GM12872 (cell line): ENCODE measurements around the gene SHROOM3.

Source experiments
- TF ChIP-seq, protein P1 (sequence below): IDR thresholded peaks from 3 replicates; pipeline ENCODE4 v1.5.1; 2011; ENCODE audit warnings: low read depth, mild to moderate bottlenecking, low read length, moderate library complexity; ENCODE audit not compliant: insufficient read depth

Gene SHROOM3

DNA sequence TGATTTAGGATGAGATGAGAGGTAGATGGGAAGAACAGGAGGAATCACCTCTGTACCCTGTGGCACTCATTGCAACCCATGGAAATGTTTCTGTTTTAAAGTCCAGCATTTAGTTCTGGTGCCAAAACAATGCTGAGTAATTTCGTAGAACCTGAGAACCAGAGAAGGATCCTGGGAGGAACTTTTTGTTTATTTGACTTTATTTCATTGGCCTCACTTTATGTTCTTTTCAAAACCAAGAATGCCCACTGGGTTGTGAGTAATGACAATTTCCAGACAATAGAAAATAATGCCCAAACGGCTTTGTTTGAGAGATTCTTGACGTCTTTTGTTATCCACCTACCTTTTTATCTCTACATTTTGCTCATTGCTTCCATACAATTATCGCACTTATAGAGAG is 111.3 kb downstream of the SHROOM3 start:
- TF ChIP-seq, protein P1, sequence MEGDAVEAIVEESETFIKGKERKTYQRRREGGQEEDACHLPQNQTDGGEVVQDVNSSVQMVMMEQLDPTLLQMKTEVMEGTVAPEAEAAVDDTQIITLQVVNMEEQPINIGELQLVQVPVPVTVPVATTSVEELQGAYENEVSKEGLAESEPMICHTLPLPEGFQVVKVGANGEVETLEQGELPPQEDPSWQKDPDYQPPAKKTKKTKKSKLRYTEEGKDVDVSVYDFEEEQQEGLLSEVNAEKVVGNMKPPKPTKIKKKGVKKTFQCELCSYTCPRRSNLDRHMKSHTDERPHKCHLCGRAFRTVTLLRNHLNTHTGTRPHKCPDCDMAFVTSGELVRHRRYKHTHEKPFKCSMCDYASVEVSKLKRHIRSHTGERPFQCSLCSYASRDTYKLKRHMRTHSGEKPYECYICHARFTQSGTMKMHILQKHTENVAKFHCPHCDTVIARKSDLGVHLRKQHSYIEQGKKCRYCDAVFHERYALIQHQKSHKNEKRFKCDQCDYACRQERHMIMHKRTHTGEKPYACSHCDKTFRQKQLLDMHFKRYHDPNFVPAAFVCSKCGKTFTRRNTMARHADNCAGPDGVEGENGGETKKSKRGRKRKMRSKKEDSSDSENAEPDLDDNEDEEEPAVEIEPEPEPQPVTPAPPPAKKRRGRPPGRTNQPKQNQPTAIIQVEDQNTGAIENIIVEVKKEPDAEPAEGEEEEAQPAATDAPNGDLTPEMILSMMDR = no peak

GRCh38 chr4:76546759-76547742 is 112.0 kb downstream of the SHROOM3 start:
- TF ChIP-seq, protein P1 = no peak

DNA sequence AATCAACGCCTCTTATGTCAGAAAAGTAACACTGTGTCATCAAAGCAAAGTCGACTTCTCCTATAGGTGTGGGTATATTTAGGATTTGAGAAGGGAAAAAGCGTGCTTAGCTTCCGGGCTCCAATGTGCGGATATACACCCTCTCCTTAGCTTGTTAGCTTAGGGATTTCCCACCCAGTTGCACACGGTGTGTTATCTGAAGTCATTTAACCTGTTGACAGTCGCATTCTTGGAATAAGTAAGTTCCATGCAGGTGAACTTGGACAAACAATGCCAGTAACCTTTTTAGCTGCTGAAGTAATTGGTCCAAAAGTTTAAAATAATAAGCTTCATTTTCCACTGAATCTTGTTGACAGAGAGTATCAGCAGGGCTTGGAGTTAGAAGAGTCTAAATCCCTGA is 113.7 kb downstream of the SHROOM3 start:
- TF ChIP-seq, protein P1 = no peak

DNA sequence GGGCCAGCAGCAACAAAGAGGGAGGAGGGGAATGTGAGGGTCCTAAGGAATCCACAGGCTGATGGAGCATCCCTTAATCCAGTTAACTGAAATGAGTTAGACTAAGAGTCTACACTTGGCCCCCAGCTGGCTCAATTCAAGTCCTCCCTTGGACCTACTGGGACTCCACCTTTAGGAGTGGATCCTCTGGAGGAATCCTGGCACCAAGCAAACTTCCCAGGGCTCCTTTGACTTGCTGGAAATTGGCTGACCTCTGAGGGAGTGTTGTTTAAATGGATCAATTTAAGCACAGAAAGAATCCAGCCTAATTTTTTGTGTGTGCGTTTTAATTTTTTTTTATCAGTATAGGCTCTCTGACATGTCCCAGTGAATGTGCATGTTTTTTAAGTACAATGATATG is 114.7 kb downstream of the SHROOM3 start:
- TF ChIP-seq, protein P1 = no peak

GRCh38 chr4:76550966-76551780 is 116.1 kb downstream of the SHROOM3 start:
- TF ChIP-seq, protein P1 = no peak

DNA sequence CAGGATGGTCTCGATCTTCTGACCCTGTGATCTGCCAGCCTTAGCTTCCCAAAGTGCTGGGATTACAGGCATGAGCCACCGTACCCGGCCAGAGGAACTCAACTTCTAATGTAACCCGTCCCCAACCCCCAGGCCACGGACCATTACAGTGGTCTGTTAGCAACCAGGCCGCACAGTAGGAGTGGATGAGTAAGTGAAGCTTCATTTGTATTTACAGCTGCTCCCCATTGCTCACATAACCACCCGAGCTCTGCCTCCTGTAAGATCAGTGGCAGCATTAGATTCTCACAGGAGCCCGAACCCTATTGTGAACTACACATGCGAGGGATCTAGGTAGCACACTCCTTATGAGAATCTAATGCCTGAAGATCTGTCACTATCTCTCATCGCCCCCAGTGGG is 119.6 kb downstream of the SHROOM3 start:
- TF ChIP-seq, protein P1 = no peak

- TF ChIP-seq, protein P1 = no peak
Observed at GRCh38 chr4:76556452-76556851, 121.4 kb downstream of the SHROOM3 start.
